Astrocyte of the spinal cord (primary cell): ENCODE measurements around the gene COL6A3.

ENCODE experiments used
- DNase-seq: peaks from one replicate; pipeline ENCODE4 v3.0.0; 2011; ENCODE audit warnings: low read depth, low spot score
- H3K4me3 ChIP-seq: 2 replicates; pipeline ENCODE4 v1.5.1; 2011; ENCODE audit warnings: low read depth, mild to moderate bottlenecking, low read length, moderate library complexity
- in situ Hi-C: cut with HindIII; loops from 2 replicates; pipeline ENCODE4 v1.10.0; 2017; ENCODE audit warnings: low sequenced_read_pairs
- TF ChIP-seq, protein P1 (sequence below): IDR thresholded peaks from 2 replicates; pipeline ENCODE4 v1.5.1; 2012; ENCODE audit warnings: low read depth, mild to moderate bottlenecking, low read length, inconsistent platforms

Gene COL6A3

DNA sequence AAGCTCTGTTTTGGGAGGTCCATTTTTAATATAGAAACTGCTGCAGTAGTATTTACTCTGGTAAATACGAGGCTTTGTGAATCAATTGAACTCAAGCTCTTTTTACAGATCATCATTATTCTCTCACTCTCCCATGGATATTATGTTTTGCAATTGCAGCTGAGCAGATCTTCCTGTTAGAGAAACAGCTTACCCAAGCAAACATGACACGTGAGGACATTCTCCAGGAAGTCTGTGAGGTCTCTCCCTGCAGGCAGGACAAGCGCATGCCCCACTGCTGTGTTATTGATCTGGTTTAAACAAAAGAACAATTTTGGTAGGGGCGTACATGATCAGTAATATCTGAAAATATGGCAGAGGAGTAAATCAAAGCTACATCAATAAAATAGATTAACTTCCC, 72.1 kb downstream of the COL6A3 start:
- no peak for DNase-seq
- in situ Hi-C loops: no loop called here
- H3K4me3 ChIP-seq: no peak overlapping the region
- TF ChIP-seq, protein P1, sequence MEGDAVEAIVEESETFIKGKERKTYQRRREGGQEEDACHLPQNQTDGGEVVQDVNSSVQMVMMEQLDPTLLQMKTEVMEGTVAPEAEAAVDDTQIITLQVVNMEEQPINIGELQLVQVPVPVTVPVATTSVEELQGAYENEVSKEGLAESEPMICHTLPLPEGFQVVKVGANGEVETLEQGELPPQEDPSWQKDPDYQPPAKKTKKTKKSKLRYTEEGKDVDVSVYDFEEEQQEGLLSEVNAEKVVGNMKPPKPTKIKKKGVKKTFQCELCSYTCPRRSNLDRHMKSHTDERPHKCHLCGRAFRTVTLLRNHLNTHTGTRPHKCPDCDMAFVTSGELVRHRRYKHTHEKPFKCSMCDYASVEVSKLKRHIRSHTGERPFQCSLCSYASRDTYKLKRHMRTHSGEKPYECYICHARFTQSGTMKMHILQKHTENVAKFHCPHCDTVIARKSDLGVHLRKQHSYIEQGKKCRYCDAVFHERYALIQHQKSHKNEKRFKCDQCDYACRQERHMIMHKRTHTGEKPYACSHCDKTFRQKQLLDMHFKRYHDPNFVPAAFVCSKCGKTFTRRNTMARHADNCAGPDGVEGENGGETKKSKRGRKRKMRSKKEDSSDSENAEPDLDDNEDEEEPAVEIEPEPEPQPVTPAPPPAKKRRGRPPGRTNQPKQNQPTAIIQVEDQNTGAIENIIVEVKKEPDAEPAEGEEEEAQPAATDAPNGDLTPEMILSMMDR: no peak

DNA sequence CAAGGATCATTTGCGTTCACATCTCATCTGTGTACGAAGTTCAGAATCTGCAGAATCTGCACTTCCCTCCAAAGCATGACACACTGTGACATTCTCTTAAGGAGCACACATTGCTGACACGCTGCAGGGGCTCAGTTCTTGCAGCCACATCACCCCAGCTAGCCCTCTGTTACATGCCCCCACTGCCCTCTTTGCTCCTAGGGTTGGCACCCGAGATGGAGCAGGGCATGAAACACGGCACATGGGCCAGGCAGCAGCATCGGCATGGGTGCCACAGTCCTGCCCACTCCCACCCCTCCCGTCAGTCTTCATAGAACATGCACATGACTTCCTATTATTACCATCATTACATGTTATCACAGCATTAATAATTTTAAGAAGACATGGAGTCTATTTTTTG, 76.4 kb downstream of the COL6A3 start:
- DNase-seq: no peak
- in situ Hi-C loops: no loop called here
- TF ChIP-seq, protein P1: no peak
- H3K4me3 ChIP-seq: no peak overlapping the region

DNA sequence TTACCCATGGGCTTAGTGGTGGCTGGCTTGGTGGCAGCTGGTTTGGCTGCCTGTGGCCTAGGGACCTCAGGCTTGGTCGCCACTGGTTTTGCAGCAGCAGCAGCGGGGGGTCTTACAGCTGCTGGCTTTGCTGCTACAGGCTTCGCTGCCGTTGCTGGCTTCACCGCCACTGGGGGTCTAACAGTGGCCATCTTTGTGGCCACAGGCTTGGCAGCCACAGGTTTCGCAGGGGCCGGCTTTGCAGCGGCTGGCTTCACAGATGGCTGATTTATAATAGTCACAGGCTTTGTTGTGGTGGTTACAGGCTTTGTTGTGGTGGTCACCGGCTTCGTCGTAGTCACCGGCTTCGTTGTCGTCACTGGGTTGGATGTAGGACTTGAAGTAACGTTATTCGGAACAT, 77.8 kb downstream of the COL6A3 start:
- DNase-seq: no peak
- no peak overlapping the region for H3K4me3 ChIP-seq
- TF ChIP-seq, protein P1: no peak
- in situ Hi-C loops: no loop called here

DNA sequence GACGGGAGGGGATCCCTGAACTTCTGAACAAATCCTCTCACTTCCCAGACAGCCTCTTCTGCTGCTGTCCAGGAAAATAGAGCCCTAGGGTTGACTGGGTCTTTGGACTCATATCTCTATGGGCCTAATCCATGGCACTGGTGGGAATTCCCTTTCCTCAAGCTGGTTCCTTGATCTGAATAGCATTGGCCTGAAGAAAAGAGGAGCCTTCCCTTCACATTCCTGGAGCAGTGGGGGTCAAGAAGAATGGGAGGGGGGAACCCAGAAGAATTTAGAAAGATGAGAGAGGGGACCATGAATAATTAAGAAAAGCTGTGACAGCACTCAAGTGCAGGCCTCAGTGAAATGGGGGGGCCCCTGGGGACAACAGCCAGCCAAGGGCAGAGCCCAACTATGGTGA, 80.2 kb downstream of the COL6A3 start:
- in situ Hi-C loops: no loop called here
- TF ChIP-seq, protein P1: no peak
- no peak overlapping the region for H3K4me3 ChIP-seq

DNA sequence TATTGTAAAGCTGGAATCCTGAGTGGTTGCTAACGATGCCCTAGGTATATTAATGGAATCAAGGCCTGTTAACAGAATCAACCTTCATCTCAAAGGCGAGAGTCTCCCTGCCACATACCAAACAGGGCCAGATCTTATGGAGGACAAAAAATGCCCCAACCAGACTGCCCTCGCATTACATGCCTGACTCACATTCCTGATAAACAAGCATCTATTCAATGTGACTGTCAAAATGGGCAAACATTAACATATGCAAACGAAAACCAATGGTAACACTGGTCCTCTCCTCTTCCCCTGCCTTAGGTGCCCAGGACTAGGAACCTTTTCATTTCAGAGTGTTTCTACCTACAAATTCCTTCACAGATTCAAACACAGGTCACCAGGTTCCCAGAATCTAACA, 83.4 kb downstream of the COL6A3 start:
- DNase-seq: no peak
- H3K4me3 ChIP-seq: no peak overlapping the region
- TF ChIP-seq, protein P1: no peak
- in situ Hi-C loops: no loop called here

More for the DNA sequence above, 80.2 kb downstream of the COL6A3 start:
- DNase-seq: no peak

DNA sequence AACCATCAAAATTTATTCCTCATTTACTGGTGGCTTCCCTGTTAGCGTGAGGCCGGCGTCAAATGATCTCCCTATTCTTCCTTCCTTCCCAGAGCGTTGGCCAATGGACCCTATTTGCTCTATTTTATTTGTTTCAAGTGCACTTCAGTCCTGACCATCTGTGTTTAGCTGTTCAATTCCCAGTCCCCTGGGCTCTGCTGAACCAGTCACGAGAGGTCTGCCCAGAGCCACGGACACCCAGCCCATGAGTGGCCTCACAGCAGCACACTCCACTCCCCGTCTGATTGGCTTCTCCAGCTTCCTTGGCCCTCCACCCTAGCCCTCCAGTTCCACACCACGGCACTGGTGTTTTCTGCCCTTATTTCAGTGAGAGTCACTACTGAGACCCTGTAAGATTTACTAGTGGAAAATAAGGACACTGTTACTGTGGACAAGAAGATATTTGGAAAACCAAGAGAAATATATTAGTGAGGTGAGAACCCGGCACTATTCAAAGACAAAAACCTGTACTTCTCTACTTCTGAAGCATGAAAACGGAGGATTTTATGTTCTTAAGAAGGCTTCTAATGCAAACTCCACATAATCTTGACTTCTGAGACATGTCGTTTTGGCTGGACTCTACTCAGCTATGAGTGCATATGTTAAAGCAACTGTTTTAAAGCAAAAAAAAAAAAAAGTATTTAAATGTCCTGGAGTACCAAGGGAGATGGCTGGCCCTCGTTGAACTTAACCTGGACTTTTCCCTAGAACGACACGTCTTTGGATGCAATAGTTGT, 86.6 kb downstream of the COL6A3 start:
- TF ChIP-seq, protein P1: no peak
- no peak overlapping the region for H3K4me3 ChIP-seq
- in situ Hi-C loops: no loop called here
- no peak for DNase-seq
